NCI-H526 treated with DMSO at 0.1 percent for 48 hours (cell line): Measurements from ENCODE around the gene HSP90AB1.

ENCODE experiments used
- DNase-seq: peaks from one replicate; lab custom pipeline; 2025; lab: John Stamatoyannopoulos, UW

Gene HSP90AB1

DNA sequence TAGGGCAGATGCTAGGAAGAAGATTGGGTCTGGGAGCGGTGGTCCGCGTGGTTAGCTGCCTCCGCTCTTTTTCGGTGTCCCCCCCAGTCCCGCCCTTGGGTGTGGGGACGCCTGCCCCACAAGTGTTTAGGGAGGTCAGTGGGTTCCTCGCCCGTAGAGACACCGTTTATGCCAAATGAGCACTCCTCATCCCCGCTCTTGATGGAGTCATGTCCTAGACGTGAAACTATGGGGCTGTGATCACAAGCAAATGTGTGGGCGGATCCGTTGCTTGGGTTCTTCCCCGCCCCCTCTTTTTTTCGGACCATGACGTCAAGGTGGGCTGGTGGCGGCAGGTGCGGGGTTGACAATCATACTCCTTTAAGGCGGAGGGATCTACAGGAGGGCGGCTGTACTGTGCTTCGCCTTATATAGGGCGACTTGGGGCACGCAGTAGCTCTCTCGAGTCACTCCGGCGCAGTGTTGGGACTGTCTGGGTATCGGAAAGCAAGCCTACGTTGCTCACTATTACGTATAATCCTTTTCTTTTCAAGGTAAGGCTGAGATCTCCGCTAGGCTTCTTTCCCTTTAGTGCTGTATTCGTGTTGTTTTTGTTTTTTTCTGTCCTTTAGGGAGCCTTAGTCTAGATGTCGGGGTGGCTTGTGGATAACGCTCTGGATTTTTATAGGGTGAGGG is at the start of gene HSP90AB1:
Gene HSP90AB1 (plus strand): TSS at position 439 of the 675 bp plus-strand sequence. CDS start 1,529 bp downstream, outside the sequence.
- DNase-seq: peak; percentile 96

- no peak for DNase-seq
Observed at GRCh38 chr6:44198684-44199083, 48.2 kb upstream of the HSP90AB1 start.

DNA sequence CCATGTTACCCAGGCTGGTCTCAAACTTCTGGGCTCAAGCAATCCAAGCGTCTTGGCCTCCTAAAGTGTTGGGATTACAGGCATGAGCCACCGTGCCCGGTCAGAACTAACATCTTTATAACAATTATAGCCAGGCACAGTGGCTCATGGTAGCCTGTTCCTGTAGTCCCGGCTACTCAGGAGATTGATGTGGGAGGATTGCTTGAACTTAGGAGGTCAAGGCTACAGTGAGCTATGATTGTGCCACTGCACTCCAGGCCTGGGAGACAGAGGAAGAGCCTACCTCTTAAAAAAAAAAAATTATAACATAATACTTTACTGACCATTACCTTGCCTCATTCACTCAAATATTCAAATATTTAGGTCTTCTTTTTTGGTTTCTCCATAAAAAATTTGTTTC is 47.0 kb upstream of the HSP90AB1 start:
- DNase-seq: no peak

DNA sequence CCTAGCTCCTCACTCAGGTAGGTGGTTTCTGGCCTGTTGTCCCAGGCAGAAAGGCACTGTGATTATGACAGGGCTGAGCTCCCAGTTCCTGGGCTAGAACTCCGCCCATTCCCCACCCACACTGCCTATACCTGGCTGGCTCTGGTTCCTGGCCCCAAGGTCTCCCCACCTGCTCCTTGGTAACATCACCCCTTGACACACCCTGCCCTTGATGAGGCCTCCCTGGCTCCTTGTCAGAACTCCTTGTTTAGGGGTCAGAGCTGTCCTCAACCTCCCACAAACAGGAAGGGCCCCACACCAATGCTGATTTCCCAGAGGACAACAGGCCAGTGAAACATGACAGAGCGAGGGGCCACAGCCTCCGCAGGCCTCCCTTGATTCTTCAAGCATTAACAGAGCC is 45.7 kb upstream of the HSP90AB1 start:
- DNase-seq: no peak

GRCh38 chr6:44201638-44202303 is 45.1 kb upstream of the HSP90AB1 start:
- no peak for DNase-seq

DNA sequence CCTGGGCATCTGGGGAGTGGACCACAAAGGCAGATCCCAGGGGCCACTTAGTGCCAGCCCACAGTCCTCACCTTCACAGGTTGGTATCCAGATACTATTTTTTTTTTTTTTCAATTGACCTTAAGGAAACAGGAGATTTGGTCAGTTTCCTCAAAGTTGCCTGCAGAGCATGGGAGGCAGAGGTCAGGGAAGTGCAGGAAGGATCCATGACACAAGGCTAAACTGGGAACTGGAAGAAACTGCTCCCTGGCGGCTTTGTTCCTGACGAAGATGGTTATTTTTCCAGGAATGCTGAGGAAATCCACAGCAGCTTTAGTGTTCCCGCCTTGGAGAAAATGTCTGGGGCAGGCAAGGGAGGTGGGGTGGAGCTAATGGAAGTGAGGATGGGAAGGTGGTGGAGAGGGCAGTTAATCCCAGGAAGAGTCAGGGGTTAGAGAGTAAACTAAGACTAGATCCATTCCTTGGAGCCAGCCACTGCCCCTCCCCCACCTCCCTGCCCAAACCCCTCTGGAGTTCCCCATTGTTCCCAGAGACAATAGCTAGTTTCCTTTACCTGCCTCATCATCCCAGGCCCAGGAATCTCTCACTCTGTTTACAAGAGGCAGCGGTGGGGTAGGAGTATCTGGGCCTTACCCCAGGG is 44.4 kb upstream of the HSP90AB1 start:
- DNase-seq: no peak

- DNase-seq: no peak
Observed at GRCh38 chr6:44202972-44203750, 43.7 kb upstream of the HSP90AB1 start.

GRCh38 chr6:44203955-44204354 is 42.9 kb upstream of the HSP90AB1 start:
- no peak for DNase-seq

DNA sequence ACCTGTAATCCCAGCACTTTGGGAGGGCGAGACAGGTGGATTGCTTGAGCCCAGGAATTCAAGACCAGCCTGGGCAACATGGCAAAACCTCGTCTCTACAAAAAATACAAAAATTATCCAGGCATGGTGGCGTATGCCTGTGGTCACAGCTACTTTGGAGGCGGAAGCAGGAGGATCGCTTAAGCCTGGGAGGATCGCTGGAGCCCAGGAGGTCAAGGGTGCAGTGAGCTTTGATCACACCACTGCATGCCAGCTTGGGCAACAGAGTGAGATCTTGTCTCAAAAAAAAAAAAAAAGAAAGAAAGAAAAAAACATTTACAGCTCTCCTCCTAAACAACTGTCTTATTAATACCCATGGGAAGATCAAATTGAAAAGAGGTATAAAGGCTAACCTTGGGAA is 38.9 kb upstream of the HSP90AB1 start:
- DNase-seq: no peak

- no peak for DNase-seq
Observed at GRCh38 chr6:44211284-44211683, 35.6 kb upstream of the HSP90AB1 start.

DNA sequence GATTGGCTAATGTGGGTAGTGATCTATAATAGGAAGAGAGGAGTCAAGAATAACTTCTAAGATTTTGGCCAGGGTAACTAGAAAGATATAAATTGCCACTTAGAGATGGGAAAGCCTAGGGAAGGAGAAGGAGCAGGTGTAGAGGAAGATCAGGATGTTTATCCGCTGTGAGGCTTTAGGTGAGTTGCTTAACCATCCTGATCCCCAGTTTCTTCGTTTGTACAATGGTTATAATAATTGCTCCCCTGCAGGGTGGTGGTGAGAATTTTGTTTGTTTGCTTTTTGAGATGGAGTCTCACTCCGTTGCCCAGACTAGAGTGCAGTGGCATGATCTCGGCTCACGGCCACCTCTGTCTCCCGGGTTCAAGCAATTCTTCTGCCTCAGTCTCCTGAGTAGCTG is 32.6 kb upstream of the HSP90AB1 start:
- no peak for DNase-seq

DNA sequence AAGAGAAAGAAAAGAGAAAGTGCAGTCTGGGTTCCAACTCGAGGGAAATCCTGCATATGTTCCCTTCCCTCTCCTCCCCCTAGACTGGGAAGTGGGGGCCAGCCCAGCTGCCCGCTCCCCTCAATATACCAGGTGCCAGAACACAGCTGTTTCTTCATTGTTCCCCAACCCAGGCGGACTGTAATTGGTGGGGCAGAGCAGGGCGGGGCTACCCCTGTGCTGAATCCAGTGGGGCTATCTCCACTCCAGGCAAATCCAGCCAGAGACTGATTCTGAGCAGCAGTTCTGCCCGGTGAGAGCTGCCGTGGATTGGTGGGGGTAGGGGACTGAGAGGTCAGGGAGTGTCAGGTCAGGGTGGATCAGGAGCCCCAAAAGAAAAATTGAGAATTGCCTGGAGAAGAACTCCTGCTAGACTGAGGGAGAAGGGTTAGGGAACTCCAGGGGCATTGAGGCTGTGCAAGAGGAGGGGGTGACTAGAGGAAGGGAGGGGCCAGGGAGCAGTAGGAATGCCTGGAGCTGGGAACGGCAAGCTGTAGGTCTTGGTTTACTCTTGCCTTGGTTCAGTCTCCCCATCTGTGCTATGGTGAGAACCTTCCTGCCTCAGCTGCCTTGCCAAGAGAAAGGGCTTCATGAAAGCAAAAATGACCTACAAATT is 30.1 kb upstream of the HSP90AB1 start, which contains the start of gene MYMX:
Gene MYMX (plus strand): TSS at position 250 of the 655 bp plus-strand sequence. CDS start 546 bp downstream, outside the sequence.
- DNase-seq: peak; percentile 72

- peak; percentile 50 for DNase-seq
Observed at GRCh38 chr6:44217332-44218143, 29.4 kb upstream of the HSP90AB1 start.

GRCh38 chr6:44219053-44219814 is 27.7 kb upstream of the HSP90AB1 start:
- peak; percentile 94 for DNase-seq

DNA sequence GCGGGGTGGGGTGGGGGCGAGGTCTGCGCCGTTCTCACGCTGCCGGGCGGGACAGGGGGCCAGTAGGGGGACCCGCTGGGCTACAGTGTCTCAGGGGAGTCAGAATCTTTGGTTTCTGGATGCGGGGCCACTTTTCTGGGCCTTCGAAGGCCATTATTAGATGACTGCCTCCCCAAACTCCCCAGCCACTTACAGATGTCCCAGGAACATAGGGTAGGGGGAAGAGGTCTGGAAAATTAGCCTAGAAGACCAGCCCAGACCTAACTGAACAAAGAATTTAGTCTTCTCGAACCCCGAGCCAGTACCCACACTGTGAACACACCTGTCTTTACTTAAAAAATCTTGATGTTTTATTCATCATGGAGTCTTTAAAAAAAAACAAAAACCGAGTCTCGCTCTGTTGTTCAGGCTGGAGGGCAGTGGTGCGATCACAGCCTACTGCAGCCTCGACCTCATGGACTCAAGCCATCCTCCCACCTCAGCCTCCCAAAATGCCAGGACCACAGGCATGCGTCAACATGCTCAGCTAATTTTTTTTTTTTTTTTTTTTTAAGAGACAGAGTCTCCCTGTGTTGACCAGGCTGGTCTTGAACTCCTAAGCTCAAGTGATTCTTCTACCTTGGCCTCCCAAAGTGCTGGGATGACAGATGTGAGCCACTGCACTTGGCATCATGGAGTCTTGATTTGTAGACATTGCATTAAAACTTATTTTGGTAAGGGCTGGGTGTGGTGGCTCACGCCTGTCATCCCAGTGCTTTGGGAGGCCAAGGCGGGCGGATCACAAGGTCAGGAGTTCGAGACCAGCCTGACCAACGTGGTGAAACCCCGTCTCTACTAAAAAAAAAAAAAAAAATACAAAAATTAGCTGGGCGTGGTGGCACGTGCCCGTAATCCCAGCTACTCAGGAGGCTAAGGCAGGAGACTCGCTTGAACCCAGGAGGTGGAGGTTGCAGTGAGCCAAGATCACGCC is 26.8 kb upstream of the HSP90AB1 start:
- no peak for DNase-seq

- no peak for DNase-seq
Observed at GRCh38 chr6:44220913-44221290, 26.0 kb upstream of the HSP90AB1 start.

- DNase-seq: peak; percentile 36
Observed at GRCh38 chr6:44221291-44221960, 25.5 kb upstream of the HSP90AB1 start.

GRCh38 chr6:44221961-44222335 is 25.0 kb upstream of the HSP90AB1 start:
- DNase-seq: no peak
